Nephron (organoid): ENCODE measurements around the gene SIX1.
A peak's percentile ranks its signal among the peaks of the same experiment; 100 is the strongest.

ENCODE experiments used
- H3K27ac Mint-ChIP-seq, 3 experiments: 2 replicates each; pipeline ENCODE4 v1.8.0; 2020; ENCODE audit warnings: mixed read lengths in 3 of 3, mild to moderate bottlenecking in 2 of 3, moderate library complexity in 1 of 3
- H3K27me3 Mint-ChIP-seq: 2 replicates; pipeline ENCODE4 v1.8.0; 2021; ENCODE audit warnings: low read depth, mild to moderate bottlenecking, moderate library complexity, mixed read lengths
- H3K36me3 Mint-ChIP-seq: 2 replicates; pipeline ENCODE4 v1.8.0; 2020; ENCODE audit warnings: low read depth, mixed read lengths
- H3K4me1 Mint-ChIP-seq: 2 replicates; pipeline ENCODE4 v1.8.0; 2020; ENCODE audit warnings: mixed read lengths
- H3K4me3 Mint-ChIP-seq, 3 experiments: 2 replicates each; pipeline ENCODE4 v1.8.0; 2020; ENCODE audit warnings: mild to moderate bottlenecking in 3 of 3, mixed read lengths in 3 of 3, moderate library complexity in 2 of 3
- H3K9me3 Mint-ChIP-seq: 2 replicates; pipeline ENCODE4 v1.8.0; 2020; ENCODE audit warnings: mixed read lengths
- TF ChIP-seq, protein P1 (sequence below), 3 experiments: fragments of 200-600 bp; sonication (generic); IDR thresholded peaks; one replicate each; pipeline ENCODE4 v1.5.0; 2021; ENCODE audit warnings: antibody characterized with exemption in 3 of 3; ENCODE audit not compliant: unreplicated experiment in 3 of 3

Gene SIX1

DNA sequence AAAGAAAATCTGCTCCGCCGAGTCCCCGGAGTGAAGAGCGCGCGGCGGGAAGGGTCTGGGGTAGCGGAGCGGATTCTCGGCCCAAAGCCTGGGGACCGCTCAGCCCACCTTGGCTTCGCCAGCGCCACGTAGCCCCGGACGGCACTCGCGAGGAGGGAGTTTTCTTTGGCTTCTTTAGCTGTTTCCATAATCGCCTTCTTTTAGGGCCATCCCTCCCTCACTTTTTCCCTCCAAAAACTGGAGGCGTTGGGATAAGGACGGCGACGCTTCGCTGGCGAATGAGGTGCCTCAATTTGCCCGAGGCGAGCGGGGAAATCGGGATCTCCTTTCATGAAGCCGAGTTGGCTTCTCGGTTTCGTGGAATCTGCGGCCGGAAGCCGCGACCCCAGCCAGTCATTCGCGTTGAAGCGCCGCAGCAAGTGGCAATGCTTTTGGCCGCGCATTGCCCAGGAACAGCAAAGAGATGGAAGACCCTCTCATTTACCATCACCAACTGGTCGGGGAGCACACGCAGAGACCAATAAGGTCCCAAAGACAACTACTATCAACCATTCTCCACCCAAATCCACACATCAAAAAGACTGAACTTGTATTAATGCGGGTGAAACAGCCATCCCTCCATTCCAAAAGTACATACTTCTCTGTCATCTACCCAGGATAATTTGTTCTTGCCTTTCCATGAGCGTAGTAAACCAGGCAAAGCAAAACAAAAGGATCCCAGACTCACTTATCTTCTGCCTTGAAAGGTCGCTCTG is 8.4 kb upstream of the SIX1 start:
- Mint-ChIP-seq H3K4me3 (peak overlapping the region; percentile 85 to 90 (median 86)), H3K4me1 (peaks cover 48% of the 10 kb centered on the region), H3K27me3 (peaks cover 62% of the 10 kb centered on the region), H3K27ac (peak overlapping the region; percentile 91 to 94 (median 92)), H3K9me3 (no peaks in the 10 kb centered on the region), H3K36me3 (no peaks in the 10 kb centered on the region)
- TF ChIP-seq, protein P1, sequence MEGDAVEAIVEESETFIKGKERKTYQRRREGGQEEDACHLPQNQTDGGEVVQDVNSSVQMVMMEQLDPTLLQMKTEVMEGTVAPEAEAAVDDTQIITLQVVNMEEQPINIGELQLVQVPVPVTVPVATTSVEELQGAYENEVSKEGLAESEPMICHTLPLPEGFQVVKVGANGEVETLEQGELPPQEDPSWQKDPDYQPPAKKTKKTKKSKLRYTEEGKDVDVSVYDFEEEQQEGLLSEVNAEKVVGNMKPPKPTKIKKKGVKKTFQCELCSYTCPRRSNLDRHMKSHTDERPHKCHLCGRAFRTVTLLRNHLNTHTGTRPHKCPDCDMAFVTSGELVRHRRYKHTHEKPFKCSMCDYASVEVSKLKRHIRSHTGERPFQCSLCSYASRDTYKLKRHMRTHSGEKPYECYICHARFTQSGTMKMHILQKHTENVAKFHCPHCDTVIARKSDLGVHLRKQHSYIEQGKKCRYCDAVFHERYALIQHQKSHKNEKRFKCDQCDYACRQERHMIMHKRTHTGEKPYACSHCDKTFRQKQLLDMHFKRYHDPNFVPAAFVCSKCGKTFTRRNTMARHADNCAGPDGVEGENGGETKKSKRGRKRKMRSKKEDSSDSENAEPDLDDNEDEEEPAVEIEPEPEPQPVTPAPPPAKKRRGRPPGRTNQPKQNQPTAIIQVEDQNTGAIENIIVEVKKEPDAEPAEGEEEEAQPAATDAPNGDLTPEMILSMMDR (IDR thresholded peaks at IDR 0.05; ENCODE audit: unreplicated experiment in 3 of 3), result no peak

GRCh38 chr14:60656686-60657455 is 7.6 kb upstream of the SIX1 start:
- no peaks in the 10 kb centered on the region for H3K36me3 Mint-ChIP-seq
- TF ChIP-seq, protein P1 (IDR thresholded peaks at IDR 0.05; ENCODE audit: unreplicated experiment in 3 of 3), result peak; percentile 28 to 56 (median 47)
- H3K27ac Mint-ChIP-seq, result peak overlapping the region; percentile 92 to 95 (median 94)
- peaks cover 69% of the 10 kb centered on the region for H3K27me3 Mint-ChIP-seq
- H3K4me3 Mint-ChIP-seq, result peak overlapping the region; percentile 85 to 90 (median 86)
- H3K9me3 Mint-ChIP-seq, result no peaks in the 10 kb centered on the region
- peaks cover 48% of the 10 kb centered on the region for H3K4me1 Mint-ChIP-seq

- no peaks in the 10 kb centered on the region for H3K9me3 Mint-ChIP-seq
- TF ChIP-seq, protein P1 (IDR thresholded peaks at IDR 0.05; ENCODE audit: unreplicated experiment in 3 of 3), result no peak
- H3K36me3 Mint-ChIP-seq, result no peaks in the 10 kb centered on the region
- peaks cover 53% of the 10 kb centered on the region for H3K4me1 Mint-ChIP-seq
- H3K4me3 Mint-ChIP-seq, result peak overlapping the region; percentile 85 to 90 (median 86)
- peak overlapping the region; percentile 92 to 95 (median 94) for H3K27ac Mint-ChIP-seq
- peaks cover 77% of the 10 kb centered on the region for H3K27me3 Mint-ChIP-seq
These were observed 6.8 kb upstream of the SIX1 start for GRCh38 chr14:60655898-60656685.

DNA sequence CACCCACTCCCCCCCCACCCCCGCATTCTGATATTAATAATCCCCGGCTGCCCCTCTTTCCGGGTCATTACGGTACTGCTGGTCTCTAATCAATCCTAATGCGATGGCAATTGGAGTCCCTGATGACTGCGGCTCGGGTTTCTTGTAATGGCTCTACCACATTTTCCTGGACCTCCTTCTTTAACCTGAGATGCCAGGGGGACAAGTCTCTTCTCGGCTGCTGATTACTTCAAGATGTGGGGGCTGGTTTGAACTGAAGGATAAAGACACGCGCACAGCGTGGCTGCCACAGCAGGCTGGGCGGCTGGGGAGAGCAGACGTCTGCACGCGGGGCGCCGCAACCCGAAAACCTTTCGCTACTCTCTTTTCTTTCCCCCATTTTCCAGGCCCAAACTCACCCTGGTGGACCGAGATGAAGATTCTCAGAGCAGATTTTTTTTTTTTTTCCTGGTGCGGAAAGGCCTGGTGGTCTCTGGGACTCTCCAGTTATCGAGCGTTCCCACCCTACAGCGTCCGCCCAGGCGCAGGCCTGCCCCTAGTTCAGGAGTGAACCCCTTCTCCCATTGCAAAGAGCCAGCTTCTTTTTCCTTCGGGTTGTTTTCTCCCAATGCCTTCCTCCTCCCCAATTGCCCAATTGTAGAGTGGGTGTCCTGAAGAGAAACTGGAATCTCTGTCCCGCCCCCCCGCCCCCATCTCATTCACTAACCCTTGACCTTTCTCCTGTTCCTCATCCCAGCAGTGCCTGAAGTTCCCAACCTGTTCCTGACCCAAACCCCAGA is 6.0 kb upstream of the SIX1 start:
- H3K27me3 Mint-ChIP-seq, result peaks cover 85% of the 10 kb centered on the region
- H3K4me3 Mint-ChIP-seq, result peak overlapping the region; percentile 85 to 90 (median 86)
- no peaks in the 10 kb centered on the region for H3K36me3 Mint-ChIP-seq
- H3K4me1 Mint-ChIP-seq, result peaks cover 58% of the 10 kb centered on the region
- TF ChIP-seq, protein P1 (IDR thresholded peaks at IDR 0.05; ENCODE audit: unreplicated experiment in 3 of 3), result no peak
- H3K9me3 Mint-ChIP-seq, result no peaks in the 10 kb centered on the region
- H3K27ac Mint-ChIP-seq, result peak overlapping the region; percentile 92 to 95 (median 94)

DNA sequence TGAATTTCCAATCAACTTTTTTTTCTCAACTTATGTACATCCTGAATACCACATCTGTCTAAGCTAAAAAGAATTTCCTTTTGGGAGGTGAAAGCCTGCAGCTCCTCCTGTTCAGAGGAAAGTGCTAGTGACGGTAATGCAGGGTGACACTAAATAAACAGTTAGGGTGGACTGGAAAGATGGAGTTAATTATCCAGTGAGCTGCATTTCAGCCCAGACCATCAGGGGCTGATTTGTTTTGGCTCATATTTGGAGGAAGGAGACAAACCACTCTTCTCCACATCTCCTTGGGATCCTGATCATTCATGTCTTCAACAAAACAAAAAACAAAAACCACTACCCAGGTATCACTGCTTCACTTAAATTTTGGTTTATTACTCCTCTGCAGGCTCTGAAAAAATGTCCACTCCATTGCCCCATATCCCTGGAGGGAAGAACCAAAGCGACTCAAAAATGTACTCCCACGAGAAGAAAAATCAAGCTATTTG is 5.1 kb upstream of the SIX1 start:
- Mint-ChIP-seq H3K27ac (peak overlapping the region; percentile 88 to 92 (median 90)), H3K4me3 (peak overlapping the region; percentile 85 to 90 (median 86)), H3K4me1 (peaks cover 59% of the 10 kb centered on the region), H3K27me3 (peaks cover 94% of the 10 kb centered on the region), H3K36me3 (no peaks in the 10 kb centered on the region), H3K9me3 (no peaks in the 10 kb centered on the region)
- TF ChIP-seq, protein P1 (IDR thresholded peaks at IDR 0.05; ENCODE audit: unreplicated experiment in 3 of 3), result no peak
